GM12874 (cell line): Measurements from ENCODE around the gene GALNT9.

Source experiments
- CTCF ChIP-seq: IDR thresholded peaks from 2 replicates; pipeline ENCODE4 v1.5.1; 2011; ENCODE audit warnings: low read depth, mild to moderate bottlenecking, control low read depth, low read length, moderate library complexity; ENCODE audit not compliant: insufficient read depth

The GALNT9 gene

GRCh38 chr12:132230381-132230780 is 99.0 kb downstream of the GALNT9 start:
- no peak for TF ChIP-seq CTCF

GRCh38 chr12:132229926-132230325 is 99.5 kb downstream of the GALNT9 start:
- no peak for TF ChIP-seq CTCF

GRCh38 chr12:132229193-132229760 is 100.1 kb downstream of the GALNT9 start:
- TF ChIP-seq CTCF: no peak

GRCh38 chr12:132228476-132229192 is 100.8 kb downstream of the GALNT9 start:
- TF ChIP-seq CTCF: no peak

GRCh38 chr12:132227782-132228475 is 101.5 kb downstream of the GALNT9 start:
- TF ChIP-seq CTCF: no peak

GRCh38 chr12:132227118-132227517 is 102.3 kb downstream of the GALNT9 start:
- TF ChIP-seq CTCF: no peak

- no peak for TF ChIP-seq CTCF
Measured at GRCh38 chr12:132226604-132227003, 102.8 kb downstream of the GALNT9 start.
